ENCODE data around the gene PCDH8.
A peak's percentile ranks its signal among the peaks of the same experiment; 100 is the strongest.

- peak; percentile 90 for TF ChIP-seq CTCF (CRISPR knock-in tag; IDR thresholded peaks at IDR 0.05)
- TF ChIP-seq KAT7 (CRISPR knock-in tag; IDR thresholded peaks at IDR 0.05; ENCODE audit: borderline replicate concordance) = no peak
- no peak for TF ChIP-seq ZNF558 (CRISPR knock-in tag; IDR thresholded peaks at IDR 0.05; ENCODE audit: borderline replicate concordance)
- TF ChIP-seq ZNF30 (CRISPR knock-in tag; IDR thresholded peaks at IDR 0.05) = no peak
- TF ChIP-seq SP1 (IDR thresholded peaks at IDR 0.05) = no peak
- no peak for TF ChIP-seq SP1 (CRISPR knock-in tag; IDR thresholded peaks at IDR 0.05)
- no peak for TF ChIP-seq EZH2 (conservative IDR thresholded peaks at IDR 0.05; ENCODE audit: low read depth, low read length)
Measured at GRCh38 chr13:52809310-52809769, 39.1 kb downstream of the PCDH8 start.
